MM.1S (cell line): ENCODE measurements around the gene XRCC3.

Experiments
- DNase-seq: peaks from one replicate; pipeline ENCODE4 v3.0.0-alpha.2; 2015
- H2AFZ ChIP-seq: fragments of 300-600 bp; sonication (generic); 2 replicates; pipeline ENCODE4 v1.6.0; 2016; ENCODE audit warnings: antibody characterized with exemption, low read length
- H3F3A ChIP-seq: fragments of 300-600 bp; sonication (generic); 2 replicates; pipeline ENCODE4 v1.6.1; 2016; ENCODE audit warnings: mild to moderate bottlenecking, antibody characterized with exemption, low read length, moderate library complexity, mixed read lengths; ENCODE audit not compliant: insufficient read depth
- H3K27ac ChIP-seq: fragments of 300-600 bp; sonication (generic); 2 replicates; pipeline ENCODE4 v1.5.1; 2016; ENCODE audit warnings: mild to moderate bottlenecking, low read length
- H3K27me3 ChIP-seq: fragments of 300-600 bp; sonication (generic); replicated peaks from 2 replicates; pipeline ENCODE4 v1.6.0; 2016; ENCODE audit warnings: low read length; ENCODE audit not compliant: insufficient read depth
- H3K36me3 ChIP-seq: fragments of 300-600 bp; sonication (generic); replicated peaks from 2 replicates; pipeline ENCODE4 v1.6.1; 2016; ENCODE audit warnings: mild to moderate bottlenecking, low read length, mixed read lengths; ENCODE audit not compliant: insufficient read depth
- H3K4me1 ChIP-seq: fragments of 300-600 bp; sonication (generic); 2 replicates; pipeline ENCODE4 v1.6.1; 2016; ENCODE audit warnings: low read length, mixed read lengths
- H3K4me2 ChIP-seq: fragments of 300-600 bp; sonication (generic); 2 replicates; pipeline ENCODE4 v1.6.0; 2016; ENCODE audit warnings: low read depth, low read length
- H3K4me3 ChIP-seq: fragments of 300-600 bp; sonication (generic); 2 replicates; pipeline ENCODE4 v1.5.1; 2016; ENCODE audit warnings: low read length, mixed read lengths
- H3K79me2 ChIP-seq: fragments of 300-600 bp; sonication (generic); 2 replicates; pipeline ENCODE4 v1.6.1; 2016; ENCODE audit warnings: mixed run types, low read length, mixed read lengths
- H3K9ac ChIP-seq: fragments of 300-600 bp; sonication (generic); 2 replicates; pipeline ENCODE4 v1.6.1; 2016; ENCODE audit warnings: low read length, mixed read lengths
- H3K9me2 ChIP-seq: fragments of 300-600 bp; sonication (generic); replicated peaks from 2 replicates; pipeline ENCODE4 v1.6.1; 2016; ENCODE audit warnings: mild to moderate bottlenecking, low read length, mixed read lengths; ENCODE audit not compliant: insufficient read depth
- H3K9me3 ChIP-seq: fragments of 300-600 bp; sonication (generic); replicated peaks from 2 replicates; pipeline ENCODE4 v1.6.1; 2016; ENCODE audit warnings: mild to moderate bottlenecking, low read length, mixed read lengths; ENCODE audit not compliant: insufficient read depth
- H4K20me1 ChIP-seq: fragments of 300-600 bp; sonication (generic); 2 replicates; pipeline ENCODE4 v1.6.1; 2016; ENCODE audit warnings: mild to moderate bottlenecking, low read length, moderate library complexity, mixed read lengths; ENCODE audit not compliant: insufficient read depth
- EZH2 ChIP-seq: fragments of 300-600 bp; sonication (generic); optimal IDR thresholded peaks from 2 replicates; pipeline ENCODE3; 2017; ENCODE audit warnings: low read depth, mild to moderate bottlenecking, antibody characterized with exemption, low read length, mixed read lengths
- EZH2phosphoT487 ChIP-seq: fragments of 300-600 bp; sonication (generic); IDR thresholded peaks from 2 replicates; pipeline ENCODE4 v1.6.1; 2018; ENCODE audit warnings: antibody characterized with exemption, low read length
- TF ChIP-seq, protein P1 (sequence below): fragments of 300-600 bp; sonication (generic); IDR thresholded peaks from 2 replicates; pipeline ENCODE4 v1.5.1; 2016; ENCODE audit warnings: antibody characterized with exemption, low read length, mixed read lengths

The XRCC3 gene

DNA sequence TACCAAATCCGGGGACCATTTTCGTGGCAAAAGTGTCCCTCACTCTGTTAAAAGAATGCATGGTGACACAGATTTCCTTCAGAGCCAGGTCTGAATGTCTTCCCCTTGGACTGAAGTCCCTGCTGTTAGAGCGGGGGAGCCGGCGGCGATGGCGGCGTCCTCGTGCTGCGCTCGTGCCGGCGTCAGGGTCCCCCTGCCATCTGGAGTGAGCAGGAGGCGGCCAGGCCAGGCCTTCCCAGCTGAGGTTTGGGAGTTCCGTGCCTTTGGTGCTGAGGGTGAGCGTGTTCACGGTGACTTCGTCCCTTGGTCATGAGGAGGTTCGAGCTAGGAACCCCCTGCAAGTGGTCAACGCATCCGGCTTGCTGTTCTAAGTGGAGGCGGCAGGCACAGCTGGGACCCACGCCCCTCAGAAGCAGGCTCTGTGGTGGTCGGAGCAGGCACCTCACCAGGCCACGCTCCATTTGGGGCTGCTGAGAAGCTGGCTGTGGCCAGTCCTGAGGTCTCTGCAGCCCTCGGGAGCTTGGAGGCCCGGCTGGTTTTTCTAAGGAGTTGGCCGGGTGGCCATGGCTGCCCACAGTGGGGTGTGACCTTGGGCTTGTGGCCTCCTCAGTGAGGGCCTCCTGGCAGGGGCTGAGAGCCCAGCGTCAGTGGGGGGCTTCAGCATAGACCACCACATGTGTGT is 9.9 kb upstream of the XRCC3 start:
- no peak overlapping the region for H3K4me2 ChIP-seq
- no peaks in the 10 kb centered on the region for H4K20me1 ChIP-seq
- H3K4me1 ChIP-seq = no peaks in the 10 kb centered on the region
- H3K27ac ChIP-seq = no peak overlapping the region
- H3F3A ChIP-seq = no peaks in the 10 kb centered on the region
- H3K79me2 ChIP-seq = no peaks in the 10 kb centered on the region
- no peaks in the 10 kb centered on the region for H3K9me2 ChIP-seq
- H3K27me3 ChIP-seq = no peaks in the 10 kb centered on the region
- H2AFZ ChIP-seq = no peak overlapping the region
- no peak for TF ChIP-seq EZH2phosphoT487
- TF ChIP-seq EZH2 = no peak
- TF ChIP-seq, protein P1, sequence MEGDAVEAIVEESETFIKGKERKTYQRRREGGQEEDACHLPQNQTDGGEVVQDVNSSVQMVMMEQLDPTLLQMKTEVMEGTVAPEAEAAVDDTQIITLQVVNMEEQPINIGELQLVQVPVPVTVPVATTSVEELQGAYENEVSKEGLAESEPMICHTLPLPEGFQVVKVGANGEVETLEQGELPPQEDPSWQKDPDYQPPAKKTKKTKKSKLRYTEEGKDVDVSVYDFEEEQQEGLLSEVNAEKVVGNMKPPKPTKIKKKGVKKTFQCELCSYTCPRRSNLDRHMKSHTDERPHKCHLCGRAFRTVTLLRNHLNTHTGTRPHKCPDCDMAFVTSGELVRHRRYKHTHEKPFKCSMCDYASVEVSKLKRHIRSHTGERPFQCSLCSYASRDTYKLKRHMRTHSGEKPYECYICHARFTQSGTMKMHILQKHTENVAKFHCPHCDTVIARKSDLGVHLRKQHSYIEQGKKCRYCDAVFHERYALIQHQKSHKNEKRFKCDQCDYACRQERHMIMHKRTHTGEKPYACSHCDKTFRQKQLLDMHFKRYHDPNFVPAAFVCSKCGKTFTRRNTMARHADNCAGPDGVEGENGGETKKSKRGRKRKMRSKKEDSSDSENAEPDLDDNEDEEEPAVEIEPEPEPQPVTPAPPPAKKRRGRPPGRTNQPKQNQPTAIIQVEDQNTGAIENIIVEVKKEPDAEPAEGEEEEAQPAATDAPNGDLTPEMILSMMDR = no peak
- H3K9ac ChIP-seq = no peak overlapping the region
- H3K4me3 ChIP-seq = no peak overlapping the region
- H3K36me3 ChIP-seq = no peaks in the 10 kb centered on the region
- DNase-seq = no peak
- no peaks in the 10 kb centered on the region for H3K9me3 ChIP-seq

DNA sequence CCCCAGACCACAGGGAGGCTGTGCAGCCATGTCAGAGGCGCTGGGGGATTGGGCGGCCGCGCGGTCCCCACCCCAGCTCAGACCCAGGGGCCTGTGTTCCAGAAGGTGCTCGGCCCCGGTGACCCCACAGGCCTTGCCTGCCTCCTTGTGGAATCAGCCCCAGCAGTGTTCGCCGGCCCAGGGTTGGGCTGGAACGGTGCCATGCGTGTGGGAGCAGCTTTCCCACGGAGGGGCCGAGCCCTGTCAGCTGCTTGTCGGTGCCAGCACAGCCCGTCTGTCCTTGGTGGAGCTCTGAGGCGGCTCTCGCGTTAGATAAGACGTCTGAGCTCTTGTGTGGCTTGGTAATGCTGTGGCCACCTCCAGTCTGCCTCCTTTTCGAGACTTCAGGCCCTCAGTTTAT is 8.9 kb upstream of the XRCC3 start:
- Histone ChIP-seq H3K4me3 (no peak overlapping the region), H3K9me3 (no peaks in the 10 kb centered on the region), H3K79me2 (no peaks in the 10 kb centered on the region), H3K36me3 (no peaks in the 10 kb centered on the region), H3K9ac (no peak overlapping the region), H3K4me1 (no peaks in the 10 kb centered on the region), H3K4me2 (no peak overlapping the region), H2AFZ (no peak overlapping the region), H3F3A (no peaks in the 10 kb centered on the region), H3K27me3 (no peaks in the 10 kb centered on the region), H3K9me2 (no peaks in the 10 kb centered on the region), H3K27ac (no peak overlapping the region), H4K20me1 (no peaks in the 10 kb centered on the region)
- no peak for DNase-seq
- TF ChIP-seq, protein P1 = no peak
- TF ChIP-seq EZH2phosphoT487 = no peak
- no peak for TF ChIP-seq EZH2

DNA sequence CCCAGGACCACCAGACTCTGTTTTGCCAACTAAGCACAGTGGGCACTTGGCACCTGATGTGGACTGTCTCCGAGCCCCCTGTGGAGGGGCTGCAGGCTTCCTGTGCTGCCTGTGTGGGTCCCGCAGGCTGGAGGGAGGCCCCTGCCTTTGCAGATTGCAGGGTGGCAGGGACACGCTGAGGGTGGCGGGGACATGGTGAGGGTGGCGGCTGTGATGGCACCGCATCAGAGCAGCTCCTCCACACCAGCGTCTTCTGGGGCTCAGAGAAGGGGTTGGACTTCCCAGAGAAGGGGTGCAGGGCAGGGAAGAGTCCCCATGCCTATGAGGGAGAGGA is 8.5 kb upstream of the XRCC3 start:
- no peaks in the 10 kb centered on the region for H4K20me1 ChIP-seq

More for the DNA sequence above, 8.5 kb upstream of the XRCC3 start:
- Histone ChIP-seq H3F3A (no peaks in the 10 kb centered on the region), H3K27ac (no peak overlapping the region), H3K4me1 (no peaks in the 10 kb centered on the region), H3K79me2 (no peaks in the 10 kb centered on the region), H3K36me3 (no peaks in the 10 kb centered on the region), H3K4me2 (no peak overlapping the region), H3K27me3 (no peaks in the 10 kb centered on the region), H3K4me3 (no peak overlapping the region), H2AFZ (no peak overlapping the region), H3K9ac (no peak overlapping the region), H3K9me2 (no peaks in the 10 kb centered on the region), H3K9me3 (no peaks in the 10 kb centered on the region)
- no peak for DNase-seq
- TF ChIP-seq EZH2phosphoT487 (no peak), EZH2 (no peak)
